ENCODE measurements around the gene PTH2R. TPM values are rescaled to one million over a fixed set of nuclear protein-coding genes. Genes with fewer than 3 reads are reported as not detected.
"Not testable (repeated sequence)": the region's sequence is repeated elsewhere in the genome, so short reads cannot be mapped to it uniquely, and the experiment has no call there.

The PTH2R gene
- polyA plus RNA-seq, 1 of the 3 experiments (the other 2 are of a cell fraction), result 4.0 TPM

- H3F3A ChIP-seq (replicated peaks; ENCODE audit: insufficient read depth), result peaks cover 6% of the 10 kb centered on the region
These were observed 31.0 kb upstream of the PTH2R start for GRCh38 chr2:208375491-208376068.

GRCh38 chr2:208377344-208377860 lies 29.2 kb upstream of the PTH2R start:
- DNase-seq; H3K4me1 ChIP-seq (ENCODE audit: control insufficient read depth in 1 of 2, insufficient read depth in 2 of 2, low read depth in 1 of 2, low read length in 1 of 2); CTCF ChIA-PET; H2AFZ ChIP-seq (ENCODE audit: low read depth); H3K79me2 ChIP-seq (ENCODE audit: insufficient read depth); POLR2A ChIA-PET; H3K27me3 ChIP-seq (ENCODE audit: insufficient read depth); H3K9ac ChIP-seq; H3K4me3 ChIP-seq (ENCODE audit: low read depth in 2 of 2, low read length in 1 of 2); H3K9me3 ChIP-seq; H3F3A ChIP-seq (replicated peaks; ENCODE audit: insufficient read depth); H3K9me2 ChIP-seq; H3K36me3 ChIP-seq (replicated peaks in 1 of 2; ENCODE audit: control insufficient read depth in 1 of 2, insufficient read depth in 2 of 2, low read length in 1 of 2); H3K4me2 ChIP-seq; H3K27ac ChIP-seq (ENCODE audit: low read depth in 2 of 2, low read length in 1 of 2); H4K20me1 ChIP-seq (ENCODE audit: insufficient read depth): not testable (repeated sequence)
- 79% methylated on average over 13 of the region's 40 CpGs for WGBS (ENCODE audit: low lambda C conversion rate)

More at GRCh38 chr2:208375491-208376068, 31.0 kb upstream of the PTH2R start:
- CTCF ChIA-PET, result interaction anchor here (0.7 to 1.0 kb wide), 4 partner anchors 274 to 1988 kb away, joined by 3 to 4 read pairs (median 3); no protein-coding TSS in a partner anchor
- no peaks in the 10 kb centered on the region for H3K9me3 ChIP-seq
- POLR2A ChIA-PET, result no interaction called here
- no peak overlapping the region for H3K4me2 ChIP-seq
- DNase-seq, result no peak
- no peak overlapping the region for H3K9ac ChIP-seq
- H2AFZ ChIP-seq (ENCODE audit: low read depth), result no peak overlapping the region
- H3K79me2 ChIP-seq (ENCODE audit: insufficient read depth), result no peaks in the 10 kb centered on the region
- H3K27ac ChIP-seq (ENCODE audit: low read depth in 2 of 2, low read length in 1 of 2), result no peak overlapping the region
- H3K4me3 ChIP-seq (ENCODE audit: low read depth in 2 of 2, low read length in 1 of 2), result no peak overlapping the region
- TF ChIP-seq USF2 (IDR thresholded peaks at IDR 0.05; ENCODE audit: borderline replicate concordance, low read depth, low read length), result no peak
- TF ChIP-seq GABPA (IDR thresholded peaks at IDR 0.05; ENCODE audit: low read depth), result no peak
- no peak for TF ChIP-seq SIN3A (IDR thresholded peaks at IDR 0.05; ENCODE audit: borderline replicate concordance, low read depth, low read length)
- TF ChIP-seq TAF1 (IDR thresholded peaks at IDR 0.05; ENCODE audit: borderline replicate concordance, low read depth, low read length), result no peak
- no peak for TF ChIP-seq MXI1 (IDR thresholded peaks at IDR 0.05; ENCODE audit: low read depth, low read length)
- TF ChIP-seq FOXM1 (IDR thresholded peaks at IDR 0.05; ENCODE audit: low read depth), result no peak
- TF ChIP-seq MAX (IDR thresholded peaks at IDR 0.05; ENCODE audit: low read depth), result no peak
- no peak for TF ChIP-seq FOXJ3 (CRISPR knock-in tag; IDR thresholded peaks at IDR 0.05)
- no peak for TF ChIP-seq USF1 (IDR thresholded peaks at IDR 0.05; ENCODE audit: borderline replicate concordance, low read depth)
- TF ChIP-seq RFX5 (IDR thresholded peaks at IDR 0.05; ENCODE audit: low read length), result no peak
- WGBS (ENCODE audit: low lambda C conversion rate), result 53% methylated on average over 1 of the region's 1 CpG
- no peaks in the 10 kb centered on the region for H3K9me2 ChIP-seq
- no peaks in the 10 kb centered on the region for H4K20me1 ChIP-seq (ENCODE audit: insufficient read depth)
- no peaks in the 10 kb centered on the region for H3K27me3 ChIP-seq (ENCODE audit: insufficient read depth)
- H3K4me1 ChIP-seq (ENCODE audit: control insufficient read depth in 1 of 2, insufficient read depth in 2 of 2, low read depth in 1 of 2, low read length in 1 of 2), result peaks cover 0 to 3% of the 10 kb centered on the region in 2 experiments; a peak in 1 of 4 replicates
- no peaks in the 10 kb centered on the region for H3K36me3 ChIP-seq (replicated peaks in 1 of 2; ENCODE audit: control insufficient read depth in 1 of 2, insufficient read depth in 2 of 2, low read length in 1 of 2)
